GM19468 (cell line): ENCODE results near the gene KIF13A.
"Not testable (repeated sequence)": the region's sequence is repeated elsewhere in the genome, so short reads cannot be mapped to it uniquely, and the experiment has no call there.

ENCODE experiments used
- ATAC-seq: cut with Tn5 transposase; IDR thresholded peaks from one replicate; pipeline ENCODE4 v1.9.1; 2021; ENCODE audit warnings: mild to moderate bottlenecking, moderate library complexity, moderate number of reproducible peaks; ENCODE audit not compliant: unreplicated experiment; ENCODE audit errors: extremely low read depth

The KIF13A gene

DNA sequence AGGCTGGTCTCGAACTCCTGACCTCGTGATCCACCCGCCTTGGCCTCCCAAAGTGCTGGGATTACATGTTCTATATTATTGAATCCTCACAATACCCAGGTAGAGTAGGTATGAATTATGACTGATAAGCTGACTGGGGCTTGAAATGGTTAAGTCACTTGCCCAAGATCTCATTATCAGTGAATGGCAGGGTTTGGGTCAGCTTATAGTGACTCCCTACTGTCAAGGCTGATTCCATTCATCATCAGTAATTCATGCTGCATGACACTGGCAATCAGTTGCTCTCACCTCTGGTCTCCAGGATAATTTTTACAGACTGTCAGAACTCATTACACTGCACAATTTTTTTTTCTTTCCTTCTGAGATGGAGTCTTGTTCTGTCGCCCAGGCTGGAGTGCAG is 127.6 kb downstream of the KIF13A start:
- ATAC-seq, result no peak

DNA sequence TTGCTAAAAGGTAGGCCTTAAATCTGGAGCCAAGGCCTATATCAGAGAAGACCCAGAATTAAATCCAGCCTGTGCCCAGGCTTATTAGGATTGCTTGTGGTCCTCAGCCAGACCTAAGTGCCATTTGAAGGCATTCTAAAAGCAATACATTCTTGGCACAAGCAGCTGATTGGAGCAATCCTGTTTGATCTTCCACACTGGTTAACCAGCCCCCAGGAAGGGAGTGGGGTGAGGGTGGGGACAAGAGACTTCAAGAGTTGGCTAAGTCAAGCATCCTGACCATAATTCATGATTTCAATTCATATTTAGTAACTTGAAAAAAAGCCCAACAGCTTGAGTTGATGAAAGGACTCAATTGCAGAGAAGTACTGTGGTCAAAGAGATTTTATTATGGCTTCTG is 128.9 kb downstream of the KIF13A start:
- no peak for ATAC-seq

DNA sequence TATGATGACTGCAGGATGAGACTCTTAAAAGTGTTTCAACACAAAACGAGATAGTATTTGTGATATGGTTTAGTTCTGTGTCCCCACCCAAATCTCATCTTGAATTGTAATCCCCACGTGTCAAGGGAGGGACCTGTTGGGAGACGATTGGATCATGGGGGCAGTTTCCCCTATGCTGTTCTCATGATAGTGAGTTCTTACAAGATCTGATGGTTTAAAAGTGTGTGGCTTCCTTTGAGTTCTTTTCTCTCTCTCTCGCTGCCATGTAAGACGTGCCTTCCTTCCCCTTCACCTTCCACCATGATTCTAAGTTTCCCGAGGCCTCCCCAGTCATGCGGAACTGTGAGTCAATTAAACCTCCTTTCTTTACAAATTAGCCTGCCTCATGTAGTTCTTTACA is 130.2 kb downstream of the KIF13A start:
- ATAC-seq, result not testable (repeated sequence)

DNA sequence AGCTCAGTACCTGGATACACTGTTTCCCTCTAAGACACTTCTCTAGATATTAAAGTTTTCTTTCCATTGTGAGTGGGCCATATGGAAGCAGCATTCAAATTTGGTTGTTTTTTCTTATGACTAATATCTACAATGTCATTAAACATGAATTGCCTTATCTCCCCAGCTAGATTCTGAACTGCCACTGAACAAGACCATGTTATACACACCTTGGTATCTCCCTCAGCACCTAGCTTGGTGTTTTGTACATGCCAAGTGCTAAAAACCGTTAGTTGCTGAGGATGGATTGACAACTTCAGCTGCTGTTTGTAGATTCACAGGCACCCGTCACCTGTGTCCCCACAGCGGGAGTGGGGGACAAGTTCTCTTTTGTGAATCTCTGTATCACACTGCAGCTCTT is 131.1 kb downstream of the KIF13A start:
- ATAC-seq, result no peak

DNA sequence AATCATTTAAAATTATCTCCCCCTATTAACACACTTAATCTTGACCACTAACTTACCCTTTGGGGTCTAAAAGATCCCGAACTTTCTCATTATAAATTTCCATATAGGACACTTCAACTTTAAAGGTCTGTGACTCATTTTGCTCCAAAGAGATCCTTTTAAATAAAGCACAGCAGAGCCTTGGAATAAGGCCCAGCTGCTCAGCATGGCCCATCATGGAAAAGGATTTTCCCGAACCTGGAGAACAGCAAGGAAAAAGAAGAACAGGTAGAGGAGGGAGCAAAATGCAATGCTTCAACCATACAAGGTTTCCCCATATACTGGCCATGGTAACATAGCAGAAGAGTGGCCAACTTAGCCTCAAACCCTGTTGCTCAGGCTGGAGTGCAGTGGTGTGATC is 132.1 kb downstream of the KIF13A start:
- no peak for ATAC-seq

DNA sequence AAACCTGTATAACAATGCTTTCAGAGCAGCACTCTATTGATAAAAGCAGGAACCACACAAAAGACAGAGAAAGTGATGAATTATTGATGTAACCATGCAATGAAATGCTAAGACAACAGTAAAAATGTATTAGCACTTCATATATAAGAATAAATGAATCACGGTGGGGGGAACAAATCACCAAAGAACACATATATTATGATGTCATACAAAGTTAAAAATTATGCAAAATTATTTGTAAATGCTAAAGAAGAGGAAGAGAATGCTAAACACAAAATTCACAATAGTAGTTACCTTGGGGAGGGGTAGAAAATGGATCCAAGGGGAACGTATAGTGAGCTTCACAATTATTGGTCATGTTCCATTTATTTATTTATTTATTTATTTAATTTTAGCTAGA is 133.9 kb downstream of the KIF13A start:
- ATAC-seq, result no peak

DNA sequence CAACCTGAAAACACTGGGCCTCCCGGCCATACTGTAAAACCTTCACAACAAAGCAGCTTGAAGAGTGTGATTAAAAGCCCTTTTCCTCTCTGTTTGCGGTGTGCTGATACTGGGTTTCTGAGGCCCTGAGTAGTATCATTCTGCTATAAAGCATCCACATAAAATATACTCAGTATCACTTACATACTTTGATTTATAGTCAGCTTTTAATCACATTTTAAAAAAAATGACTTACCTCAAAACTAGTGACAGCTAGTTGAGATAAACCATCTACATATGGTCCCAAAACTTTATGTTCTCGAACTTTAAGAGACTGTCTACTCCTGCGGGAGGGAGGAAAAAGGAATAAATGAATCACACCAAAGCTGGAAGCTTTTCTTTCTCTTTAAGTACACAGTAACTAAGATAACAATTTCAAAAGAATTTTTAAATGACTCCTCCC is 135.7 kb downstream of the KIF13A start:
- ATAC-seq, result no peak

DNA sequence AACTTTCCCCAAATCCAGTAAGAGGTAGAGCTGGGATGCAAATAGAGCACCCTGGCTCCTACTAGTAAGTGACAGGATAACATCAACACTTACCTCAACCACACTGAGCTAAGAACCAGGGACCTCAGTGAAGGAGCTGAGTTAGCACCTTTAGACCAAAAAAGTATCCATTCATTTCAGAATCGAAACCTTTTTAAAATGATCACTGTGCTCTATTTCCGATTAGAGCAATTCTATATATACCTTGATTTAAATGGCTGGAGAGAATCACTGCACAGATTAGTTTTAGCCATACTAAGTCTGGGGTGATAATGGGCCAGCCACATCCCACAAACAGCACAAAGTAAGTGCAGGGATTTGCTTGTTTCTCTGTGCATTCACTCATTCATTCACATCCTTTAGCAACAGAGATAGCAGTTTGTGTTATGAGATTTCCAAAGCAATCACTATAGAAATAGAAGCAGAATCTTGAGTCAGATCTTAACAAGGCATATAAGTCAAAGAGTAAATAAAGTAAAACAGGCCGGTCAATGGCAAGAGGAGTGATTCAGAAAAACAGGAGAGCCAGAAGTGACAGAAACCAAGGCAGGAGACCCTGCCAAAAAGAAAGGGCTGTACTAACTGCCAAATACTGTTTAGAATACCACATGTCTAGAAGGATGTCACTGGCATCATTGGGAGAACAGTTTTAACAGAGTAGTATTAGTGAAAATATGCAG is 136.3 kb downstream of the KIF13A start:
- ATAC-seq, result no peak

DNA sequence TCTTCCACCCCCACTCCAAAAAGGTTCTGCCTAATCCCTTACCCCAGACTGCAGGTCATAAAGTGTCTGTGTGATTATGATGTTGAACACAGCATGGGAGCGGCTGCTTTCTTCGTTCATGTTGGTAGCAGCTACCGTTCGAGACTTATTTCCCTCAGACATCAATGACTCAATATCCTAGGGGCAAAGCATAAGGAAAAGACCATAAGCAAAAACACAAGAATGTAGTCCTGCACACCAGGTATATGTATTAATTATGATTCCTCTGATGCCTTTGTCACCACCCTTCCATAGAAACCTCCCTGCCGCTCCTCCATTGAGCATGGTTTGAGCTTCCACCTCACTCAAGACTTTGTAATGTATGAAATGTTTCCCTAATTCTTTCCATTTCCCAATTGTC is 137.2 kb downstream of the KIF13A start:
- ATAC-seq, result no peak

DNA sequence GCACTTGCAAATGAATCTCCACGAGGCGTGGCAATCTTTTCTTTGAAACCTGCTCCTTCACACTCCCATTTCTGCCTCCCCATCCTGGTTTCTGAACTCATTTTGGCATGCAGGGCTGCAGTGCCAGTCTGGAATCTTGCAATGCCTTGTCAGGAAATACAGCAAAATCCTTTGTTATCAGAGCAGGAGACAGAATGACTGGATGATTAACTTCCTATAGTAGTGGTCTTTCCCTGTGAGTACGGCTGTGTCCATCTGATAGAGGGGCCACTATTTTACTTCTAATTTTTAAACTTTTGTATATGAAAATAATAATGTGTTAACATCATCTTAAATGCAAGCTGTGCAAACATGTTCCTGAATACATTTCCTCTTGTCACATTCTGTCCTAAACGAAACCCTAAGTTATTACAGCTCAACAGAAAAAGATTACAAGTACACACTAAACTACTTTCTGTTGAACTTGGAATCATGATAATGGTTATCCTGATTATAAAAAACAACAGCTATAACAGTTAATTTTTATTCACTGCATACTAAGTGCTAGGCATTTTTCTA is 140.2 kb downstream of the KIF13A start:
- ATAC-seq, result no peak

DNA sequence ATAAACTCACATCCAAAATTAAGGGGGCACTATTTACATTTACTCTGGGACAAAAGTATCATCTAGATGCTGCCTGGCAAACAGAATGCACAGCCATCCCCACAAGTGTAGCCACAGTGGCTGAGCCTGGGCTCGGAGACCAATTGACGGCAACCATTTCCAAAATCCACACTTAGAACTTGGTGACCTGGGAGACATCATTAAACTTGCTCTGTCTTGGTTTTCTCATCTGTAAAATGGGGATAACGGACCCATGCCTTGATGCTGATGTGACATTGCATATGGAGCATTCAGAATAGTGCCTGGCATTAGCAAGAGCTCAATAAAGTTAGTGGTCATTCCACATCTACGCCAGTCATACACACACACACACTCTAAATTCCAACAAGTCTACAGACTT is 140.7 kb downstream of the KIF13A start:
- no peak for ATAC-seq

DNA sequence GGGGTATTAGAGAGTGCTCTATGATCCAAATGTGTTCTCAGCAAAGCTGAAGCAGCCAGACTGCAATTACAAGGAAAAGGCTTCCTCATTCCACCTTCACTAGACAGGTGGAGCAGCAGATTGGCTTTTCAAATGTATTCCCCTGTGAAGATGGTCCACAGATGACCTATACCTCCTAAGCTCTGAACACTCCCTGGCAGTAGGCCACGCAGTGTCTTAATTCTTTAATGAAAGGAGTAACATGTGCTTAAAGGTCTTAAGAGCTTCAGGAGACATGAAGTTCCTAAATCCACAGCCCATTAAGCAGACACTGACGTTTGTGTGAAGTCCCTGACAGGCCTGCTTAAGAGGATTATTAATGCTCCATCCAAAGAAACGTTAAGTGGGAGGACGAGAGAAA is 141.8 kb downstream of the KIF13A start:
- no peak for ATAC-seq

DNA sequence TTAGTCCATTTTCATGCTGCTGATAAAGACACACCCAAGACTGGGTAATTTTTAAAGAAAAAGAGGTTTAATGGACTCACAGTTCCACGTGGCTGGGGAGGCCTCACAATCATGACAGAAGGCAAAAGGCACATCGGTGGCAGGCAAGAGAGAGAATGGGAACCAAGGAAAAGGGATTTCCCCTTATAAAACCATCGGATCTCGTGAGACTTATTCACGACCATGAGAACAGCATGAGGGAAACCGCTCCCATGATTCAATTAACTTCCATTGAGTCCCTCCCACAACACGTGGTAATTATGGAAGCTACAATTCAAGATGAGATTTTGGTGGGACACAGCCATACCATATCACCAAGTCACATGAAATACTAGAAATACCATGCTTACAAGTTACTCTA is 142.5 kb downstream of the KIF13A start:
- not testable (repeated sequence) for ATAC-seq

DNA sequence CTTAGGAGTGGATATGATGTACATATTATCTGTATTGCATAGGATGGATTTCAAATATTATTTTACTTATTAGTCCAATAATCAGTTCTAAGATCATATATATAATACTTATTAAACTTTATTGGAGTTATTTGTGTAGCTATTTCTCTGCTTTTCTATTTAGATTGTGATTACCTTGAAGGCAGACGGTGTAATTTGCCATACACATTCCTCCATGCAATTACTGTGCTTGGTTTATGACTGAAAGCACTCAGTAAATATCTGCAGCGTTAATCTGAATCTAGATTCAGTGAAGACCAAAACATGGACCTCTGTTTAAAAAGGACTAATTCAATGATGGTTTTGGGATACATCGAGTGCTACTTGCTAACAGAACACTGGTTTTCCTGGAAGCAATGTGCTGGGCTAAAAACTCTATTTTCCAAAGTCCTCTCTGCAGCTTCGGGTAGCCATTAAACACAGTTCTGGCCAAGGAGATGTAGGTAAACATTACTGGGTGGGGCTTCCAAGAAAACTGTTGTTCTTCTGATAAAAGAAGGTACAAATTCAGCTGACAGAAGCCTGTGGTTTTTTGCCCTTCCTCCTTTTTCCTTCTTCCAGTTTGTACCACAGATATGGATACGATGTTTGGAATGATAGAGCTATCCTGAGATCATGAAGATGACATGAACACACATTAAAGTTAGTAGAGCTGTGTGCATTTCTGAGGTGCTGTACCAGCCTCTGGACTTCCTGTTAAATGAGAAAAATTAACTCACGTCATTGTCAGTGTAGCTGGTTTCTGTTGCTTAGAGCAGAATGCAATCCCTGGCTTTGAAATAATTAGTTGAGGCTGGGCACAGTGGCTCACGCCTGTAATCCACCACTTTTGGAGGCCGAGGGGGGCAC is 144.3 kb downstream of the KIF13A start:
- ATAC-seq, result no peak

DNA sequence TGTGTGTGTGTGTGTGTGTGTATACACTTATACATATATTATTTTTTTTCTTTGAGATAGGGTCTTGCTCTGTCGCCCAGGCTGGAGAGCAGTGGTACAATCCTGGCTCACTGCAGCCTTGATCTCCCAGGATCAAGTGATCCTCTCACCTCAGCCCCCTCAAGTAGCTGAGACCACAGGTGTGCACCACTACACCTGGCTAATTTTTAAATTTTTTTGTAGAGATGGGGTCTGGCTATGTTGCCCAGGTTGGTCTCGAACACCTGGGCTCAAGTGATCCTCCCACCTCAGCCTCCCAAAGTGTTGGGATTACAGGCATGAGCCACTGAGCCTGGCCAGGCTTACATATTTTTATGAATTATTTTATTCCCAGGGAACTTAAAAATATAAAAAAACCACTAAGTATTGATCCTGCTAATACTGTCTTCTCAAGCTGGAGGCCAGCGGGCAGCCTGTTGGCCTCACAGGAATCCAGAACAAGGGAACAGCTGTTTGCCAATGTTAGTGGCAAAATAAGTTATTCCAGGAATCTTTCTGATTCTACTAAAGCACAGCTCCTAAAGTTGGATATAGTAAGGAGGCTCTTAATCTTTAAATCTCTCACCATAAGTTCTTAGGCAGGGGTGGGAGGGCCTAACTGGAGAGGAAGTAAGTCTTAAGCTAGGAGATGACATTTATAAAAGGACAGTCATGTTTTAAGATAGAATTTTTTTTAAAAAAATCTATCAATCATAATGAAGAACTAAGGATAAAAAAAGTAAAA is 145.2 kb downstream of the KIF13A start:
- no peak for ATAC-seq

DNA sequence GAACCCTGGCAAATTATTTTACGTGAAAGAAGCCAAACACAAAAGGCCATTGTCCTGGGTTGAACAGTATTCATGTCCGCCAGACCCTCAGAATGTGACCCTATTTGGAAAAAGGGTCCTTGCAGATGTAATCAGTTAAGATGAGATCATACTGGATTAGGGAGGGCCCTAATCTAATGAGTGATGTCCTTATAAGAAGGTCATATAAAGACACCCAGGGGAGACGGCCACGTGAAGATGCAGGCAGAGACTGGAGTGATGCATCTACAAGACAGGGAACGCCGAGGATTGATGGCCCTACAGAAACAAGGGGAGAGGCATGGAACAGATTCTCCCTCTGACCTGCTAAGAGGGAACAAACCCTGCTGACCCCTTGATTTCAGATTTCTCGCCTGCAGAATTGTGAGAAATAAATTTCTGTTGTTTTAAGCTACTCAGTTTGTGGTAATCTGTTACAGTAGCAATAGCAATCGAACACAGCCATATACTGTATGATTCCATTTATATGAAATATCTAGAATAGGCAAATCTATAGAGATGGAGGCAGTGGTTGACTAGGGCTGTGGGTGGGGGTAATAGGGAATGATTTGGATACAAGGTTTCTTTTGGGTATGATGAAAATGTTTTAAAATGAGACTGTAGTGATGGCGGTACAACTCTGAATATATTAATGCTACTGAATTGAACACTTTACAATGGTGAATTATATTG is 147.8 kb downstream of the KIF13A start:
- no peak for ATAC-seq

DNA sequence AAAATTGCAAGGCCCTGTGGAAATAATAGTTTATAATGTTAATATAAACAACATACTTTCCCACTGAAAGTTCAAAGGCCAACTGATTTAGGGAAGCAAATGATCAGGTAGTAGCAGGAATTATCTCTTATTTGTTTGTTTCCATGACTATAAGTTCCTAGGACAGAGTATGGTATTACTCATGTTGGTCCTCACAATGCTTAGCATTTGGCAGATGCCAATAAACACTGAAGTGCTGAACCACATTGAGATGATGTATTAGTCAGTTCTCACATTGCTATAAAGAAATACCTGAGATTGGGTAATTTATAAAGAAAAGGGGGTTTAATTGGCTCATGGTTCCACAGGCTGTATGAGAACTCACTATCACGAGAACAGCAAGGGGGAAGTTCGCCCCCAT is 151.1 kb downstream of the KIF13A start:
- ATAC-seq, result no peak

DNA sequence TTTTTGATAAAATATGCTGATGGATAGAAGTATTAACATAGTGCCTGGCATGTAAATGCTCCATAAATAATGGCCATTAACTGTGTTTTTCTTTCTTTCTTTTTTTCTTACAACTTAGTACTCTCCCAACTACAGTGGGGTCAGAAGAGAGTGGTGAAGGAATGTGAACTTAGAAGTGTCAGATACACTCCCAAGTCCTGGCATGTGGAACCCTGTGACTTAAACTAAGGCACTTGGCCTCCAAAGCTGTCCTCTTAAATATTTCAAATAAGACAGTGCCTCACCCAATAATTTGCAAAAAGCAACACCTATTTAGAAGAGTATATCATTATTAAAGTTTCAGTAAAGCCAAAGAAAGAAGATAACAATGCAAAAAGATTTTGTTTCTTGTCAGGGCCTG is 151.7 kb downstream of the KIF13A start:
- ATAC-seq, result no peak

DNA sequence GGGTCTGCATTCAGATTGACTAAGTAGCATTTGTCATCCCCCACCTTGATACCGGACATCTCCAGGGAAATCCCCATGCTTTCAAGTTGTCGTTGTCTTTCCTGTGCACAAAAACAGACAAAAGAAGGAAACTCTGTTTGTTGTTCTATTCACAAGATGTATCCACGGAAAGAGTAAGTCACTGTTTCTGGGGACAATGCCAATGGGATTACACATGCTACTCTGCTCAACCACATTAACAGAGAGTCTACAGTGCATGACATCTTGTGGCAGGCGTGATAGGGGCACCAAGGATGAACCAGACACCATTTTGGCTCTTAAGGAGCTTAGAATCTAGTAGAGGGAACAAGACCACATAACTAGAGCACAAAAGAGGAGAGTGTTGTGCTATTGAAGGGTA is 156.3 kb downstream of the KIF13A start:
- no peak for ATAC-seq

DNA sequence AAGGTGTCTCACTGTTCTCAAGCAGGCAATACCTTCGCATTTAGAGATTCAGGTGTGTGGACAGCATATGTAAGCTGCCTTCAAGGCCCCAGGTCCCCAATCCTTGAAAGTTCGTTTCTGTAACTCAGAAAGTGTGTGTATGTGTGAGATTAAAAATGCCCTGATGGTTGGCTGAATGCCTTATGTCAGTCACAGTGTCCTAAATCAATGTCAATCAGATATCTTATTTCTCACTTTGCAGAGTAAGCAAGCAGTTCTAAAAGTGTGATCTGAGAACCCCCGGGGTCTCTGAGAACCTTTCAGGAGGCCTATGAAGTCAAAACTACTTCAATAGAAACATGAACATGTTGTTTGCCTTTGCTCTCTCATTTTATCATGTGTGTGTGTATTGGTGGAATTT is 157.5 kb downstream of the KIF13A start:
- no peak for ATAC-seq
